Activated gamma-delta T cell (primary cell): Measurements from ENCODE around the gene FAM161A.
"Not testable (repeated sequence)": the region's sequence is repeated elsewhere in the genome, so short reads cannot be mapped to it uniquely, and the experiment has no call there.

Experiments
- DNase-seq: peaks from one replicate; lab custom pipeline; 2025; lab: John Stamatoyannopoulos, UW

Gene FAM161A

GRCh38 chr2:61845320-61845719 lies 8.5 kb downstream of the FAM161A start:
- no peak for DNase-seq

GRCh38 chr2:61841286-61841685 lies 12.6 kb downstream of the FAM161A start:
- DNase-seq = no peak

GRCh38 chr2:61834893-61835292 lies 19.0 kb downstream of the FAM161A start:
- no peak for DNase-seq

- DNase-seq = no peak
These were observed 19.9 kb downstream of the FAM161A start for GRCh38 chr2:61833971-61834370.

GRCh38 chr2:61832183-61832841 lies 21.5 kb downstream of the FAM161A start:
- no peak for DNase-seq

- no peak for DNase-seq
These were observed 31.6 kb downstream of the FAM161A start for GRCh38 chr2:61822255-61822654.

GRCh38 chr2:61816480-61817355 lies 37.1 kb downstream of the FAM161A start:
- DNase-seq = no peak

GRCh38 chr2:61814539-61815160 lies 39.2 kb downstream of the FAM161A start:
- no peak for DNase-seq

GRCh38 chr2:61813314-61813713 lies 40.5 kb downstream of the FAM161A start:
- DNase-seq = not testable (repeated sequence)

GRCh38 chr2:61811821-61812220 lies 42.0 kb downstream of the FAM161A start:
- no peak for DNase-seq

- not testable (repeated sequence) for DNase-seq
These were observed 43.7 kb downstream of the FAM161A start for GRCh38 chr2:61810203-61810602.

GRCh38 chr2:61808693-61809092 lies 45.2 kb downstream of the FAM161A start:
- not testable (repeated sequence) for DNase-seq

- no peak for DNase-seq
These were observed 46.7 kb downstream of the FAM161A start for GRCh38 chr2:61807036-61807757.

GRCh38 chr2:61802548-61802947 lies 51.3 kb downstream of the FAM161A start:
- no peak for DNase-seq

GRCh38 chr2:61799099-61799498 lies 54.8 kb downstream of the FAM161A start:
- no peak for DNase-seq

GRCh38 chr2:61797446-61797845 lies 56.4 kb downstream of the FAM161A start:
- DNase-seq = not testable (repeated sequence)

- no peak for DNase-seq
These were observed 58.5 kb downstream of the FAM161A start for GRCh38 chr2:61795408-61795807.

GRCh38 chr2:61793389-61793836 lies 60.4 kb downstream of the FAM161A start:
- peak; percentile 12 for DNase-seq

GRCh38 chr2:61792355-61792890 lies 61.4 kb downstream of the FAM161A start:
- no peak for DNase-seq

- DNase-seq = no peak
These were observed 63.9 kb downstream of the FAM161A start for GRCh38 chr2:61789807-61790602.
